HUES48 (cell line): ENCODE data around the gene MSH6.

Experiments
- H3K27ac ChIP-seq: one replicate; pipeline ENCODE4 v1.7.0; 2013; ENCODE audit warnings: low read depth, low read length, inconsistent platforms
- H3K27me3 ChIP-seq: 2 replicates; pipeline ENCODE4 v1.6.1; 2013; ENCODE audit warnings: mild to moderate bottlenecking, low read length; ENCODE audit not compliant: control insufficient read depth, insufficient read depth
- H3K36me3 ChIP-seq: 2 replicates; pipeline ENCODE4 v1.6.1; 2013; ENCODE audit warnings: low read length; ENCODE audit not compliant: control insufficient read depth, insufficient read depth
- H3K4me1 ChIP-seq: 2 replicates; pipeline ENCODE4 v1.6.1; 2013; ENCODE audit warnings: mild to moderate bottlenecking, low read length; ENCODE audit not compliant: control insufficient read depth, insufficient read depth
- H3K4me3 ChIP-seq: 2 replicates; pipeline ENCODE4 v1.5.1; 2013; ENCODE audit warnings: mild to moderate bottlenecking, low read depth, low read length
- H3K9ac ChIP-seq: 2 replicates; pipeline ENCODE4 v1.6.1; 2013; ENCODE audit warnings: mild to moderate bottlenecking, low read depth, low read length, moderate library complexity
- H3K9me3 ChIP-seq: 2 replicates; pipeline ENCODE4 v1.6.1; 2013; ENCODE audit warnings: low read length; ENCODE audit not compliant: control insufficient read depth, insufficient read depth

Gene MSH6

DNA sequence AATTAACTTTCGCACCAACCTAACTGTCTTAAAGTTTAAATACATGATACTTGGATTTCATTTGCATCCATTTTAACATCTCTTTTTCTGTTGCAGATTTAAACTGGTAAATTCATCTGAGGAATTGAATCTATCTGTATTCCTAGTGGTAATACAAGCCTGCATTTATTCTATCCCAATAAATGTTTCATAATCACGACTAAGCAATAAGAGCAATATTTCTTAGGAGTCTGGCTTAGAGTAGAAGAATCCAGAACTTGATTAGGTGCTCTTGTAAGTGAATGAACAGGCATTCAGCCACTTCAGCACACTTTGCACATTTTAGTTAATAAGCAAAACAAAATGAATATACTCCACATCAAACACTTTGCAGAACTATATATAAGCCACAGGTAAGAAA, 27.0 kb downstream of the MSH6 start:
- peaks cover 87% of the 10 kb centered on the region for H3K36me3 ChIP-seq
- H3K9ac ChIP-seq = no peak overlapping the region
- H3K4me1 ChIP-seq = no peaks in the 10 kb centered on the region
- H3K27ac ChIP-seq = no peak overlapping the region
- no peak overlapping the region for H3K4me3 ChIP-seq
- H3K9me3 ChIP-seq = no peaks in the 10 kb centered on the region
- no peaks in the 10 kb centered on the region for H3K27me3 ChIP-seq

DNA sequence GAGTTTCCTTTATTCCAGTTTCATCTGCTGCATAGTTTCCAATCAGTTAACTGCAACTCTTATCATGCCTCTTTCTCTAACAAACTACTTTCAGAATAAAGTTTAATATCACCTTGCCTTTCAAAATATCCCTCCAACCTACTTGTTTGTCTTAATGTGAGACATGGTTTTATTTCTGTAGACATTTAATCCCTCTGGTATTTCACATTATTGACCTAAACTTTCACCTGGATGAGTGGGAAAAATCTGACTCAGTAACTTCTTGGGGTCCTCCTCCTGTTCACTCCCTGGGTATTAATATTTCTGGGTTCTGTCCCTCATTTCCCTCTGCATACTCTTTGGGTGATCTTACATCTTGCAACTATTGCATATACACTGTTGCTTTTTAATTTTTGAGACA, 27.9 kb downstream of the MSH6 start:
- no peaks in the 10 kb centered on the region for H3K4me1 ChIP-seq
- peaks cover 87% of the 10 kb centered on the region for H3K36me3 ChIP-seq
- no peak overlapping the region for H3K9ac ChIP-seq
- H3K9me3 ChIP-seq = no peaks in the 10 kb centered on the region
- no peak overlapping the region for H3K4me3 ChIP-seq
- H3K27ac ChIP-seq = no peak overlapping the region
- H3K27me3 ChIP-seq = no peaks in the 10 kb centered on the region

DNA sequence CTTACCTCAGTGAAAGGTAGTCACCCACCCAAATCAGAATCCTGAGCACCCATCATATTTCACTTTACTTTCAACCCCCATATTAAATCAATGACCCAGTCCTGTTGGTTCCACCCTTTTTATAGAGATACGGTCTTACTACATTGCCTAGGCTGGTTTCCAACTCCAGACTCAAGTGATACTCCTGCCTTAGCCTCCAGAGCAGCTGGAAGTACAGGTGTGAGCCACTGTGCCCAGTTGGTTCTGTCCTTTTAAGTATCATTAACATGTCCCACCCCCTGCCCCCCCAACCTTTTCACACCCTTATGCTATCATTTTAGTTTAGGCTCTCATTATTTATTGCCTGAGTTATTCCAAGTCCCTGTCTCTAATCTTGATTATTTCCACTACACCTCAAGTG, 28.7 kb downstream of the MSH6 start:
- H3K9ac ChIP-seq = no peak overlapping the region
- no peak overlapping the region for H3K27ac ChIP-seq
- no peaks in the 10 kb centered on the region for H3K27me3 ChIP-seq
- H3K4me1 ChIP-seq = no peaks in the 10 kb centered on the region
- no peaks in the 10 kb centered on the region for H3K9me3 ChIP-seq
- H3K36me3 ChIP-seq = peaks cover 87% of the 10 kb centered on the region
- H3K4me3 ChIP-seq = no peak overlapping the region

DNA sequence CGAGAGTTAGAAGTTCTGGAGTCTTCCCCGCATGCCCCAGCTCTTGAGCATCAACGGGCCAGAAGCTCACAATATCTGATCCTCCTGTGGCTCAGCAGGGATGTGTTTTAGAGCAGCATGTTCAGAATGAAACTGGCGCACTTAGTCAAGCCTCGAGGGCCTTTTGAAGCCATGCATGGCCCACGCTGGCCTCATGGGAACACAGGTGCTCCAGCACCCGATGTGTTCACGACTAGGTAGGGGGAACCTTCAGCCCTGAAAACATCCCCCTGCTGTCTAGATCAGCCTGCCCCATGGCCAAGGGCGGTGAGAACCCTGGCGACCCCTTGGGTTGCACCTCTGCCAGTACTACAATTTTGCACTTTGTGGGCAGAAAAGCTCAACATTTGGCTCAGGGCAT, 32.8 kb downstream of the MSH6 start:
- H3K27ac ChIP-seq = no peak overlapping the region
- no peak overlapping the region for H3K9ac ChIP-seq
- no peaks in the 10 kb centered on the region for H3K27me3 ChIP-seq
- H3K36me3 ChIP-seq = peaks cover 83% of the 10 kb centered on the region
- H3K4me3 ChIP-seq = no peak overlapping the region
- H3K9me3 ChIP-seq = no peaks in the 10 kb centered on the region
- no peaks in the 10 kb centered on the region for H3K4me1 ChIP-seq

DNA sequence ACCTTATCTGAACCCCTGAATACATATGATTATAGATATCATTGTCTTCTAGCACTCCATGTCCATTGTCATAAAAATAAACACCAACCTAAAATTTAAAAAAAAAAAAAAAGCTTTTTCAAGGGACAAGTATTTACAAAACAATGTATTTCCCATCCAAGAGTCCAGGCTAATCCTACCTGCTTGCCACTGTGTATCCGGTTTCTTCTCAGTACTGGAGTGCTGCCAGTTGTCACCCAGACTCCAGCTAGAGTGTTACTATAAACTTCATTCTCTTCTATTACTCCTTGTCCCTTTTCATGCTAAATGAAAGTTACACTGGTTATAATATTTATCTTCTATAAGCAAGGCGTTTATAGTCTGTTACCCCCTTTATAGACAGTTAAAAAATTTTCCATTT, 35.8 kb downstream of the MSH6 start:
- Histone ChIP-seq H3K27me3 (no peaks in the 10 kb centered on the region), H3K27ac (no peak overlapping the region), H3K9ac (no peak overlapping the region), H3K9me3 (no peaks in the 10 kb centered on the region), H3K4me1 (no peaks in the 10 kb centered on the region), H3K36me3 (peaks cover 86% of the 10 kb centered on the region), H3K4me3 (no peak overlapping the region)

DNA sequence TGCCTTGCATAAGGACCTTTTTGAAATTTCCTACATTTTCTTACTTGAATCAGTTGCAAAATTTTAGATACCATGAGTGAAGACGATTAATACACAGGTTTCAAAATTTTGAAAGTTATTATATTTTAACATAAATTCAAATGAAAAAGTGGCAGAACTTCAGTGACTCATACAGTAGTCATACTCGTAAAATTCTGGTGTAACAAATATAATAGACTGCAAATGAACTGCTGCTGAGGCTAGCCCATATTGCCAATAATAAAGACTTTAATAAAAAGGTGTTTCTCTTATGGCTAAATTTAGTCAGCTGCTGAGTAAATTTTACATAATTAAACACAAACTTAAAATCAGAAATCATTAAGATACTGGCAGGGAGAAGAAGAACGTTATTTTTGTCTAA, 36.9 kb downstream of the MSH6 start:
- H3K36me3 ChIP-seq = peaks cover 90% of the 10 kb centered on the region
- H3K4me1 ChIP-seq = no peaks in the 10 kb centered on the region

DNA sequence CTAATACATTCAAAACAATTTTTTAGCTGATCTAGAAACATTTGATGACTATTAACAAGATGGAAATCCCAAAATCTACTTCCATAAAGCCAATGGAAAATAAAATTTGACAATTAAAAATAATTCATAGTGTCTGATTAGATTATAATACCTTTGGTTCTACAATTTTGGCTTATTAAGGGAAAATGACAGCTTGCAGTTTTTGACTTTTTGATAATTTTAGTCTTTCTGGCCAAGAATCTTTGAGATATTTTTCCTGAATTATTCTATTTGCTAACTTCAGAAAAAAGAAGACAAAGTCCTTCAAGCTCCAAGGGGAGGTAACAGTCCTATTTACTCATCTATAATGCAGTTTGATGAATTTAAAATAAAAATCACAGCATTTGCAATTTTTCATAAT, 39.6 kb downstream of the MSH6 start:
- Histone ChIP-seq H3K36me3 (peaks cover 78% of the 10 kb centered on the region), H3K9ac (no peak overlapping the region), H3K27ac (no peak overlapping the region), H3K9me3 (no peaks in the 10 kb centered on the region), H3K27me3 (no peaks in the 10 kb centered on the region), H3K4me3 (no peak overlapping the region), H3K4me1 (no peaks in the 10 kb centered on the region)

More for the DNA sequence above, 36.9 kb downstream of the MSH6 start:
- no peaks in the 10 kb centered on the region for H3K27me3 ChIP-seq
- no peak overlapping the region for H3K27ac ChIP-seq
- H3K9ac ChIP-seq = no peak overlapping the region
- no peaks in the 10 kb centered on the region for H3K9me3 ChIP-seq
- no peak overlapping the region for H3K4me3 ChIP-seq

DNA sequence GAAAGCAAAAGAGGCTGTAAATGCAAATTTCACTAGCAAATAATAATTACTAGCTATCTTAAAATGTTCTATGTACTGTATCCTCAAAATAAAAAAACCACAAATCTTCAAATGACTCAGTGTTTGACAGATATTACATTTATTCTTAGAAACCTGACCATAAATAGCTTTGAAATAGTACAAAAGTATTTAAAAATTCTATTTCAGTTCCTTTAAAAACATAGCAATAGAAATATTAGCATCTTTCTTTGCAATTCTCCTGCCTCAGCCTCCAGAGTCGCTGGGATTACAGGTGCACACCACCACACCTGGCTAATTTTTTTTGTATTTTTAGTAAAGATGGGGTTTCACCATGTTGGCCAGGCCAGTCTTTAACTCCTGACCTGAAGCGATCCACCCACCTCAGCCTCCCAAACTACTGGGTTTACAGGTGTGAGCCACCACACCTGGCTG, 50.6 kb downstream of the MSH6 start:
- H3K36me3 ChIP-seq = peaks cover 92% of the 10 kb centered on the region

DNA sequence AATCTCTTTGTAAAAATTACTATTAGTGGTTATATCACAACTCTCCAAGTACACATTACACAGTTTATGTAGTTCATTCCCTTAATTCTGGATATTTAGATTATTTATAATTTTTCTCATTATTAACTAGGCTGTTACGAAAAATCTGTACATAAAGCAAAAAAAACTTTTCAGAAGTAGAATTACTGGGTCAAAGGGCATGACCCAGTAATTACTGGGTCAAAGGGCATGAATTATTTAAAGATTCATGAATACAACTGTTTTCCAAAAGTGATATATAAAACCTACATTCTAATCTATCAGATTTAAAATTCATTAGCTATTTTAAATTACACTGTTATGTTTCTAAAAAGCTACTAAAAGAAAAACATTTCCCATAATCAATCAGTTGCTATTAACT, 55.3 kb downstream of the MSH6 start:
- Histone ChIP-seq H3K4me3 (no peak overlapping the region), H3K27ac (no peak overlapping the region), H3K27me3 (no peaks in the 10 kb centered on the region), H3K9me3 (no peaks in the 10 kb centered on the region), H3K36me3 (peaks cover 64% of the 10 kb centered on the region), H3K9ac (no peak overlapping the region), H3K4me1 (no peaks in the 10 kb centered on the region)

More for the DNA sequence above, 50.6 kb downstream of the MSH6 start:
- Histone ChIP-seq H3K4me3 (no peak overlapping the region), H3K27ac (no peak overlapping the region), H3K4me1 (no peaks in the 10 kb centered on the region), H3K27me3 (no peaks in the 10 kb centered on the region), H3K9ac (no peak overlapping the region), H3K9me3 (no peaks in the 10 kb centered on the region)

DNA sequence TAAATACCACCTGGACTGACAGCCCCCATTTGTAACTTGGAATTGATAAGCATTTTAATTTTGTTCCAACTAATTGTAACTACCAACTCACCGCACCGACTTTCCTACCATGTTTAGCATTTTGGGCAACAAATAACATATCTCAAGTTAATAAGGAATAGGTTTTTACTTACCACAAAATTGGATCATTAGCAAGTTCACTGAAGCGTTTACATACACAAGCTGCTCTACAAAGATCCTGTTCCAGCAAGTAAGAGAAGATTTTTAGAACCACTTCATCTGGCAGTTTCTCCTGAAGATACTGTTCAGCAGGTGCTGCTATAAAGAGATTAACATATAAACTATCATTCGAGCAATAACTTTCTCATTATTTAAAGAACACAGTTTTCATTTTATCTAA, 55.7 kb downstream of the MSH6 start:
- H3K36me3 ChIP-seq = peaks cover 60% of the 10 kb centered on the region
- no peak overlapping the region for H3K9ac ChIP-seq
- no peaks in the 10 kb centered on the region for H3K9me3 ChIP-seq
- no peaks in the 10 kb centered on the region for H3K4me1 ChIP-seq
- no peak overlapping the region for H3K27ac ChIP-seq
- H3K4me3 ChIP-seq = no peak overlapping the region
- H3K27me3 ChIP-seq = no peaks in the 10 kb centered on the region

DNA sequence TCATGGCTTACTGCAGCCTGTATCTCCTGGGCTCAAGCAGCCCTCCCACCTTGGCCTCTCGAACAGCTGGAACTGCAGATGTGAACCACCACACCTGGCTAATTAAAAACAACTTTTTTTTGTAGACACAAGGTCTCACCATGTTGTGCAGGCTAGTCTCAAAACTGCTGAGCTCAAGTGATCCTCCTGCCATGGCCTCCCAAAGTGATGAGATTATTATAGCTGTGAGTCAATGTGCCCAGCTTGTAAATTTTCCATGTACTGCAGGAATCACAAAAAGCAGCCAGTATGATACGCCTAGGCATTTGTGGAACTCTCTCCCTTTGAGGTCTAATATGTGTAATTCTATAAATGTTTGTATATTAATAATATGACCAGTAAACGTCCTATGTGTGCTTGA, 59.9 kb downstream of the MSH6 start:
- Histone ChIP-seq H3K36me3 (peaks cover 19% of the 10 kb centered on the region), H3K9ac (no peak overlapping the region), H3K27ac (no peak overlapping the region), H3K9me3 (no peaks in the 10 kb centered on the region), H3K4me1 (no peaks in the 10 kb centered on the region), H3K4me3 (no peak overlapping the region), H3K27me3 (no peaks in the 10 kb centered on the region)

DNA sequence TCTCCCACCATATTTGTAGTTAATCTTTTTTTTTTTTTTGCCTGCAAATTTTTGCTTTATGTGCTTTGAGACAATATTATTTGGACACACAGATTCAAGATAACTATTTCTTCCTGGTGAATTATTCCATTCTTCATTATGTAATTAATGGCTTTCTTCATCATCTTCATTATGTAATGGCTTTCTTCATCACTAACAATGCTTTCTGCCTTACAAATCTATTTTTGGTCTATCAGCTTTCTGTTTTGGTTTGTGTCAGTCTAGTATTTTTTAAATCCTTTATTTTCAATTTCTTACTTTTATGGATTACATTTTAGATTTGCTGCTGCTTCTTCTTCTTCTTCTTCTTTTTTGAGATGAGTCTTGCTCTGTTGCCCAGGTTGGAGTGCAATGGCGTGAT, 60.5 kb downstream of the MSH6 start:
- no peaks in the 10 kb centered on the region for H3K27me3 ChIP-seq
- no peaks in the 10 kb centered on the region for H3K9me3 ChIP-seq
- H3K9ac ChIP-seq = no peak overlapping the region
- H3K4me1 ChIP-seq = no peaks in the 10 kb centered on the region
- peaks cover 13% of the 10 kb centered on the region for H3K36me3 ChIP-seq
- H3K4me3 ChIP-seq = no peak overlapping the region
- no peak overlapping the region for H3K27ac ChIP-seq
